NCI-H748 (cell line): ENCODE data around the gene CLCN4.

Experiments used
- DNase-seq: peaks from one replicate; lab custom pipeline; 2025; ENCODE audit not compliant: unreplicated experiment; lab: John Stamatoyannopoulos, UW

The CLCN4 gene

DNA sequence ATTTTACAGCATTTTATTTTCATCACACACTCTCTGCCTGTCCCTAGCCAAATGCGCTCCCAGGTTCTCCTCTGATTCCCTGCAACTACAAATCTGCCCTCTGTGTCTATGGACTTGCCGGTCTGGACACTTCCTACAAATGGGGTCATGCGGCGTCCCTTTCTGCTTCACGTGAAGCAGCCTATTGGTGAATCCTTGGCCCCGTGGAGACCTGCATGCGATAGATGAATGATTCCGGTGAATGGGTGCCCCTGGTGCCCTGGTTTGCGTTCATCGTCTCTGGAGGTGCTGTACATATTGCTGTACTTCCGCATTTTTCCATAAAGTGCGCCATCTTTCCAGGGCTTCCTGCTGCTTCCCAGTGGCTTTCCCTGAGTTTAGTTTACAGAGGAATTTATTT lies 27.5 kb upstream of the CLCN4 start:
- no peak for DNase-seq

GRCh38 chrX:10130354-10130753 lies 26.4 kb upstream of the CLCN4 start:
- DNase-seq, result no peak

GRCh38 chrX:10133980-10134676 lies 22.6 kb upstream of the CLCN4 start:
- DNase-seq, result no peak

- no peak for DNase-seq
Observed at GRCh38 chrX:10134921-10135320, 21.9 kb upstream of the CLCN4 start.

DNA sequence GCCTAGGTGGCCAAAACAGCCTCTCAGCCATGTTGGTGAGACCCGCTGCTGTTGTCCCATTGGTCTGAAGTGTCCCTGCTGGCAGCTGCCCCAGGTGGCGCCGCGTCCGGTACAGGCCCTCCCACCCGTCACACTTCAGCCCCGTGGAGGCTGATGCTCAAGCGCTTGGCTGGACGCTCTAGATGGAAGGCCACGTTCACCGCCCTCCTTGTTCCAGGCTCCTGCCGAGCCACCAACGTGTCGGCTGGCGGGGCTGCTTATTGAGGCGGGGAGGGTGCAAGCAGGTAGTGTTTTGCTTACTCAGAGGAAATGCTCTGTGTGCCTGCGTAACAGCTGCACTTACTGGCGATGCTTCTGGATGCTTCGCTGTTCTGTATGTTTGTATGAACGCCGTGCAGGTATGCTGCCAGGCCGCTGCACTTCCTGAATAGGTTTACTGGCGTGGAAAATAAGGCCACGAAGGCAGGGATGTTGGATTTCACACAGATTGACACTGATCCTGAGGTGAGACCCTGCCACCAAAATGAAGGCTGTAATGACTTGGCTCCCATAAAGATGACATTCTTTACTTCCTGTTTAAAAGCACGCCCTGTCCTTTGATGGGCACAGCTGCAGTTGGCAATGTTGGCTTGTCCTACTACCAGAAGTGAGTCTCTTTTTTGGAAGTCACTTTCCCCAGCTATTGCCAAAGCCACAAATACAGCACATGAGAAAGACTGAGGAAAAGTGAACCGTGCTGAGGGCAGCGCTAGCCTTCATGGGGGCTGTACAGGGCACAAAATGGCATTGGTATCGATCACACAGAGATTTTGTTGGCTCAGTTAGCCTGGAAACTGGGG lies 21.0 kb upstream of the CLCN4 start:
- DNase-seq, result no peak

GRCh38 chrX:10138726-10139125 lies 18.0 kb upstream of the CLCN4 start:
- DNase-seq, result no peak

- DNase-seq, result no peak
Observed at GRCh38 chrX:10140264-10140663, 16.5 kb upstream of the CLCN4 start.

DNA sequence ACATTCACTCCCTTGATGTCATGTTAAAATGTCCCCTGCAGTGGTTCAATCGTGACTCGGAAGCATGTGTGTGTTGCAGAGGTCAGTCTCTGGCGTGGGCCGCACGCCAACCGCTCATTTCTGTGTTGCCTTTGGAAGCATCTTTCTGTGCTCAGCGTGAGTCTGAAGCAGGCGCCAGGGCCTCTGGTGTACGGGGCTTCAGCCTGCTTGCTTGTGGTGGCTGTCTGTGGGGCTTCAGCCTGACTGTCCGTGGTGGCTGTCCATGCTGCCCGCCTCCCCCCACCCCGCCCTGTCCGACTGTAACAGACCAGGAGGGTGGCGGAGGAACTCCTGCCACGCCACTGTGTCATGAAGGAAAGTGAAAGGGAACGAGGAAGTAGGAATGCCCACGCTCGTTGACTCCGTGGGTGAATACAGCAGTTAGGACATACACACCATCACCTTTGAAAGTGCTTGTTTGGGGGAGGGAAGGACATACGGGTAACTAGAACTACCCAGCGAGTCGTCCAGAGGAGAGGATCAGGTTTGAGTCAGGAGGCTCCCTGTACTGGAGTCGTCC lies 14.7 kb upstream of the CLCN4 start:
- DNase-seq, result no peak

DNA sequence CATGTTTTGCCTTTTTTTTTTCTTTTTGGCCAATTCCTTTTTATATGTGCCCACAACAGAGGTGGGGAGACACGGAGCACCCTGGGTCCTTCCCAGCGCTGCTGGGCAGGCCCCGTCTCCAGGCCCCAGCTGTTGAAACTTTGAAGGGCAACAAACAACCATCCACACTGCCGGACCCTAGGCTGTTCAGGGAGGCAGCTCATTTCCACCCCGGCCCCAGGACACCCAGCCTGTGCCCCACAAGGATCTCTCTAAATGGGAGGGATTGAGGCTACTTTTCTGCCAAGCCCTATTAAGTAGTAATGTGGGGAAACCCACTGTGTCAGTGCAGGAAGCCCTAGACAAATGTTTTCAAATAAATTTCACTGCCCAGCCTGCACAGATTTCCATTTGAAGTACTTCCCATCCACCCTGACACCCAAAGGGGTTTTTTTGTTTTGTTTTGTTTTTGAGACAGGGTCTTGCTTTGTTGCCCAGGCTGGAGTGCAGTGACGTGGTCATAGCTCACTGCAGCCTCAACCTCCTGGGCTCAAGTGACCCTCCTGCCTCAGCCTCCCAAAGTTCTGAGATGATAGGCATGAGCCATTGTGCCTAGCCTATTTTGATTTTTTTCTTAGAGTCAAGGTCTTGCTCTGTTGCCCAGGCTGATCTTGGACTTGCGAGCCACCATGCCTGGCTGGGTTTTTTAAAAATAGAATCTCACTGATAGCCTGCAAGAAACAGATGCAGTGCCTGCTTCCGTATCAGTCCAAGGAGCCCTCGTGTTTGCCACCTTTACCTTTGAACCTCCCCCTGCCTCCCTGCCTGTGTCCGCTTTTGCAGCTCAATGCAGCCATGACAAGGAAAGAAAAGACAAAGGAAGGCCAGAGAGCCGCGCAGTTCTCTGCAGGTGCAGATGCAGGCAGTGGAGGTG lies 13.4 kb upstream of the CLCN4 start:
- DNase-seq, result no peak

GRCh38 chrX:10146346-10146745 lies 10.4 kb upstream of the CLCN4 start:
- no peak for DNase-seq

- DNase-seq, result no peak
Observed at GRCh38 chrX:10152086-10152485, 4.7 kb upstream of the CLCN4 start.

- DNase-seq, result no peak
Observed at GRCh38 chrX:10155137-10155536, 1.6 kb upstream of the CLCN4 start.

DNA sequence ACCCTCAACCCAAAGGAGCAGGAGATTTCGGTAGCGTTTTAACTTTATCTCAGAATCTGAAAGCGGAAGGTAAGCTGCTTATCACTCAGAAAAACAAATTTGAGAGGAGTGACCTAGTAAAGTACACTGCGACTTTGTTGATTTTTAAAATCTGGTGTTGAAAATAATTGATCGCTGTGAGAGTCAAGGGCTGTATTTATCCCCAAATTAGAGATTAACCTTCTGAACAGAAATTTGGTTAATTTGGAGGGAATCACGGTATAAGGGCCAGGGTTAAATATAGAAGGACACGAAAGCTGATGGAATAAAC lies 212 bp downstream of the CLCN4 start:
- DNase-seq, result no peak

- DNase-seq, result no peak
Observed at GRCh38 chrX:10157543-10157942, 768 bp downstream of the CLCN4 start.

- peak; percentile 82 for DNase-seq
Observed at GRCh38 chrX:10158279-10159144, 1.7 kb downstream of the CLCN4 start.

- peak; percentile 55 for DNase-seq
Observed at GRCh38 chrX:10159145-10159468, 2.3 kb downstream of the CLCN4 start.

GRCh38 chrX:10160211-10160610 lies 3.4 kb downstream of the CLCN4 start:
- no peak for DNase-seq

- DNase-seq, result no peak
Observed at GRCh38 chrX:10163031-10163430, 6.3 kb downstream of the CLCN4 start.

DNA sequence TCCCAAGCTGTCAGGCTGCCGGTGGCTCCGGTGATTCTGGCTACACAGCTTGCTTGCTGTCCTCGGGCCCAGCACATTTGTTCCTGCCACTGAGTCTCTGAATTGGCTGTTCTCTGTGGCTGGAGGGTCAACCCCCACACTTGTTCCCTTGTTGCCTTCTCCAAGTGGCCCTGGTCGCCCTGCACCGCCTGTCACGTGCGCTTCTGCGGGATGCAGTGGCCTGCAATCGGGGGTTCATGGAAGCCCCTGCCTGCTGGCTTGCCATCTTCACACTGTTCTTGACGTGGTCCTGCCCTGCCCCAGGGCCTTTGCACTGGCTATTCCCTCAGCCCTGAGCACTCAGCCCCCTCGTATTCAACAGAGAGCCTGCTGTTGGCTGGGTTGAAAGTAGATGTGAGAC lies 8.1 kb downstream of the CLCN4 start:
- no peak for DNase-seq

DNA sequence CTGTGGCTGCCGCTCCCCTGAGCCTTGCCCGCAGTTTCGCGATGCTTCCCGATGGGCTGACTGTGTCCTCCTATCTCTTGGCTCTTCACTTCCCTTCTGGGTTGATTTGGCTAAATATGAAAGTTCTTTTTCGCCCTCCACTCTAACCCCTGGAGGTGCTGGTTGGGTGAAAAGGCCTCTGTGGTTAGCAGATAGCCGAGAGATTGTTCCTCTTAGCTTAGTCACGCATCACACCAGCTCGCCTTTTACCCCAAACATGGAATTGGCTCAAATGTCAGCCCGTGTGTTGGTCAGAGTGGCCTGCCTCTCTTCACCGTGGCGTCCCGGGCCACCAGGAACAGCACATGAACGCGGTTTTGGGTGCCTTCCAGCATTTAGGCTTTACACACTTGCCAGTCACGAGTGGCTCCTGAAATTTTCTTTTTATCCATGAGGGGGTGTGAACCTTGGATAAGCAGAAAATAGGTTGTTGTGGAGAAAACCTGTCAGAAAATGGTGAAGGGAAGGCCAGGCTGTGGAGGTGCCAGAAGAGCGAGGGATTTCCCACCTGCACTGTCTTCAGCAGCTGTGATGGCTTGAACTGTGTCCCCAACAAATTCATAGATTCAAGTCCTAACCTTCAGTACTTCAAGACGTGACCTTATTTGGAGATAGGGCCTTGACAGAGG lies 8.9 kb downstream of the CLCN4 start:
- DNase-seq, result no peak
